CMK (cell line): Measurements from ENCODE around the gene TBC1D5.
A peak's percentile ranks its signal among the peaks of the same experiment; 100 is the strongest.

ENCODE experiments used
- DNase-seq: peaks from one replicate; pipeline ENCODE4 v3.0.0-alpha.2; 2010; ENCODE audit warnings: low read depth

Gene TBC1D5

DNA sequence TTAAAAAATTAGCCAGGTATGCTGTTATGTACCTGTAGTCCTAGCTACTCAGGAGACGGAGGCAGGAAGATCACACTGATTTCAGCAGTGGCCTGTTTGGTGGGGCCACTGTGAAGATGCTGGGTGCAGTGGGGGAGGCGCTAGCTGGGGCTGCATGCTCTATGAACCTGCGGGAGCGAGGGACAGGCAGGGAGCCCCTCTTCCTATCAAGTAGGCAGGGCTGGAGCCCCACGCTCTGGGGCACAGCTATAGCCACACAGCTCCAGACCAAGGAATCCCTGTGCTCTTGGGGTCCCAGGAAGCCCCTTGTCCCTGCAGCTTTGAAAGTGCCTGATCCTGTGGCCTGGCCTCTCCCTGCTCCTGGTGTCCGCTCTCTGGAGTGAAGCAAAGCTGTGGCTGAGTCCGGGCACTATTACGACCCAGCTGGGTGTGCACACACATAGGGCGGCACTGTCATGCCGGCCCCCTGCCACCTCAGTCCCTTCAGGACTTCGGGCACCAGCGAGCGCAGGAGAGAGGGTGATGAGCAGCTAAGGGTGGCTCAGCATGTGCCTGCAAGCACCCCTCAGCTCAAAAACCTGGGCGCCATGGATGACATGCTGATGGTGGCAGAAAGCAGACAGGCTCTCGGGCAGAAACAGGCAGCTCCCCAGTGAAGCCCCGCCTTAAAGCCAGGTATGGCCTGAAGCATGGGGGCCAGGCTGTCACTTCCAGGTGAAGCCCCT is 262.6 kb downstream of the TBC1D5 start:
- no peak for DNase-seq

DNA sequence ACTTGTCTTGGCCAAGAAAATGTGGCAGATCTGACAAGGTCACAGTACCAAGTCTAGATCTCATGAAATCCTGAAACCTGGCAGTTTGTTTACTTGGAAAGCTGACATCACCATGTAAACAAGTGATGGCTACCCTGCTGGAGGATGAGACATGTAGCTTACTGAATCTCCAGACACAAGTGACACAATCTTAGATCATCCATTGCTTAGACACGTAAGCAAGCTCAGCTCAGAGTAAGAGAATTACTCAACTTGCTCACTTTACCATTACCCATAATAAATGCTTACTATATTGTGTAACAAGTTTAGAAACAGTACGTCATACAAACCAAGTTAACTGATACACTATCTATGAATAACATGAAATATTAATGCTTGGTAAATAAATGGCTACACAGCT is 263.8 kb downstream of the TBC1D5 start:
- DNase-seq: no peak

DNA sequence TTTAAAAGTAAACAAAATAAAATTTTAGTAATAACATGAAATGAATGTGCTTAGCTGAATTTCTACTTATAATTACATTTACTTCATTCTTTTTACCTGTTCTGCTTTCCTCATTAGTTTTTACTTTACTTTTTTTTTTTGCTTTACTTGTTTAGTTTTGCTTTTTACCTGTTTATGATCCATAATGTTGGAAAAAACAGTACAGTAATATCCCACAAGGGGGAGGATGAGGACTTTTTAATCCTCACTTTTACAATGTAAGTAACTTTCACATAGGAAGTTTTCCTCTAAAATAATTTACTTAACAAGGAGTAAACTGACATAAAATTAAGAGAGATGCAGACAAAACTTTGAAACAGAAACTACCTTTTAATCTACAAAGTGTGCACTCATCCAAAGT is 268.7 kb downstream of the TBC1D5 start:
- no peak for DNase-seq

DNA sequence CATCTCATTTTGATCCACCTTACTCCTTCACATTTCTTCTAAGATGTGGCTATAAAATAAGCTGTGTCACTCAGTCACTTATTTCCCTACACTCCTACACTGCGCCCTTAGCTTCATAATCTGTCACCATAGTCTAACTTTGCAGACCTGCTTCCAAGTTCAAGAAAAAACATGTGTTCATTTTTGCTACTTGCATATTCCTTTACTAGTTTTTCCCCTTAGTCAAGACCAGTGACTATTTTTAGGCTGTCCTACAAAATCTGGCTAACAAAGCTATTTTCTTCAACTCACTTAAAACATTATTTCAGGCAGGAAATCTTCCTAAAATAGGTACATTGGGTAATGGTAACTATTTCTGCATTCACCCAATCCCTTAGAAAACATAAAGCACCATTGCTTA is 272.5 kb downstream of the TBC1D5 start:
- no peak for DNase-seq

DNA sequence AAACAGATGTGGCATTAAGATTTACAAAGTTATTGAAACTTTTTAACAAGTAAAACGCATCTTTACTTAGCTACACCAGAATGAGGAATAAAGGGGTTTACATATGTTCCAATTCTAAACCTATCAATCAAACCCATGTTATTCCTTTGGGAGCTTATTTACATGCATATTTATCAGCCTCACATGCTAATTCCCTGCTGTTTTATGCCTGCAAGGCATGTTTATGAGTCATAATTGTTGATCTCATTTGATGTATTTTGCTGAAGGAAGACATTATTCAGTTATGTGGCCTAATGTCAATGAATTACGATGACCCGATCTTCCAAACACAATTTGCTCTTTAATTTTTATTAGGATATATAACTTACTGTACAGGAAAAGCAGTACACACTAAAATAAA is 272.9 kb downstream of the TBC1D5 start:
- no peak for DNase-seq

DNA sequence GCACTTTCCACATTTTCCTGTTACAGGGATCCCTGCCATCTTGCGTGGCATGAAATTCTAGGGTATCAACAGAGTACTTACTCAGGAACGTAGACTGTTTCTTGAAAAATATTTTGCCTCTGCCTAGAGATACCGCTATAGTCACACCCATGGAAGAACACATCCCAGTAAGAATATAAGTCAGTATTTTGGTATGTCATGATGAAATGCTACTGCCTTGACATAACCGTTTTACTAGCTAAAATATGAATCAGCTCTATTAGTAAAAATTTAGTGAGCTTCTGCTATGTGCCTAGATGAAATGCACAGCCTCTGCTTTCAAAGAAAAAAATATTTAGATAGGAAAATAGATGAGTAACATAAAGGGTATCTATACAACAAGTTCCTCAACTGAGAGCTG is 276.4 kb downstream of the TBC1D5 start:
- no peak for DNase-seq

DNA sequence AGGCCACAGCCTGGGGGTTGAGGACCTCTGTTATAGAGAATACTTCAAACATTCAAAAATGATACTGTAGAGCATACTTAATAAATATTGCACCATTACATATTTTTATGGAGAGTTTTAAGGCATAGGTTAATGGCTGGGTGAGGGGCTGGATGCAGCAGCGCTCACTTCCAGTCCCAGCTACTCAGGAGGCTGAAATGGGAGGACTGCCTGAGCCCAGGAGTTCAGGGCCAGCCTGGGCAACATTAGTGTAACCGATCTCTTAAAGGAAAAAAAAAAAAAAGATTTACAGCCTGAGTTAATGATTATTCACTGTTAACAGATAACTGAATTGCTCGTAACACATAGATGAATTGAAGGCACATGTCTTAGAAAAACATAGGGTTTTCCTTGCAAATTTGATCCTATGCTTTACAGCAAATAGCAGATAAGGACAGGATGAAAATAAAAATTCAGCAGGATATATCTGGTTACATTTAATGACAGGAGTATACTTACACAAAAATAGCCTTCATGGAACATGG is 282.9 kb downstream of the TBC1D5 start:
- no peak for DNase-seq

DNA sequence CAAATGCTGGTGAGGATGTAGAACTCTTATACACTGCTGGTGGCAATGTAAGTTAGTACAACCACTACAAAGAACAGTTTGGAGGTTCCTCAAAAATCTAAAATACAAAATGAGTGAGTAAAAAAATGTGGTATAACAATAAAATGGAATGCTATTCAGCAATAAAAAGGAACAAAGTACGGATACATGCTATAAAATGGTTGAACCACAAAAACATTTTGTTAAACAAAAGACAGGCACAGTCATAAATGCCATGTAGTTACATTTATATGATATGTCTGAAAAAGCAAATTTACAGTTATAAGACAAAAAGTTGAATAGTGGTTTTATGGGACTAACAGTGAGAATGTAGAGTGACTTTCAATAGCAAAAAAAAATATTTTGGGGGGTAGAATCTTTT is 285.8 kb downstream of the TBC1D5 start:
- no peak for DNase-seq

DNA sequence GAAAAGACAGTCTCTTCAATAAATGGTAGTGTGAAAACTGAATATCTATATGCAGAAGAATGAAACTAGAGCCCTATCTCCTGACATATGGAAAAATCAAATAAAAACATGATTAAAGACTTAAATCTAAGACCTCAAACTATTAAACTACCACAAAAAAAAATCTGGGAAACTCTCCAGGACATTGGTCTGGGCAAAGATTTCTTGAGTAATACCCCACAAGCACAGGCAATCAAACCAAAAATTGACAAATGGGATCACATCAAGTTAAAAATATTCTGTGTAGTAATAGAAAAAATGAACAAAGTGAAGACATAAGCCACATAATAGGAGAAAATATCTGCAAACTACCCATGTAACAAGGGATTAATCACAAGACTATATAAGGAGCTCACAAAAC is 286.4 kb downstream of the TBC1D5 start:
- DNase-seq: no peak

DNA sequence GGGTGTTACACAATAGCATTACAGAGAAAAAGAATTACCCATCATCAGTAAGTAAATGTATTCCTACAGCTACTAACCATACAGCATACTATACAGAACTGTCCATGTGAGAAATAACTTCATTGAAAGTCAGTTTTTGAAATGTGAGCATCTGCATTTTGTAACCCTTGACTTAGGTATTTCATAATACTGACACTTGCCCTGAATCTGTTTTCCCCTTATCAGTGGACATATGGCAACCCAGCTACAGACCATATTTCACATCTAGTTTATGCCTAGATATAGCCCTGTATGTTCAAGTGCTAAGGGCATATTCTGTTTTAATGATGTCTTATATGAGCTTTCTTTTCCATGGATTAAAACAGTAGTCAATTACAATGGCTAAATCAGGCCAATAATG is 297.6 kb downstream of the TBC1D5 start:
- DNase-seq: no peak

DNA sequence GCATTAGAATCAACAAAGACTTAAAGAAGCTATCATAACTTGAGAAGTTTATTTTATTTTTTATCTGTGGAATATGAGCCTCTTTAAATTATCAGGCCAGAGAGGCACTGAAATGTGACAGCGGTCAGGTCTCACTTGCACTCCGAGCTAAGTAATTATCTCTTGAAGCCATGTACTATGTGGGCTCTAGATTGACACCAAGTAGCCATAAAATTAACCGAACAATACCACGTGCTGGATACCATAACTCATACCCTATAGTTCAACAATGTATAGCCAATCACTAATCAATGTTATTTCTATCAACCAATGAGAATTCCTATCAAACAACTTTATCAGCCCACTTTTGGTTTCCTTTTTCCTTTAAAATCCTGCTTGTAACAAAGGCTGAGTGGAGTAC is 299.3 kb downstream of the TBC1D5 start:
- no peak for DNase-seq

DNA sequence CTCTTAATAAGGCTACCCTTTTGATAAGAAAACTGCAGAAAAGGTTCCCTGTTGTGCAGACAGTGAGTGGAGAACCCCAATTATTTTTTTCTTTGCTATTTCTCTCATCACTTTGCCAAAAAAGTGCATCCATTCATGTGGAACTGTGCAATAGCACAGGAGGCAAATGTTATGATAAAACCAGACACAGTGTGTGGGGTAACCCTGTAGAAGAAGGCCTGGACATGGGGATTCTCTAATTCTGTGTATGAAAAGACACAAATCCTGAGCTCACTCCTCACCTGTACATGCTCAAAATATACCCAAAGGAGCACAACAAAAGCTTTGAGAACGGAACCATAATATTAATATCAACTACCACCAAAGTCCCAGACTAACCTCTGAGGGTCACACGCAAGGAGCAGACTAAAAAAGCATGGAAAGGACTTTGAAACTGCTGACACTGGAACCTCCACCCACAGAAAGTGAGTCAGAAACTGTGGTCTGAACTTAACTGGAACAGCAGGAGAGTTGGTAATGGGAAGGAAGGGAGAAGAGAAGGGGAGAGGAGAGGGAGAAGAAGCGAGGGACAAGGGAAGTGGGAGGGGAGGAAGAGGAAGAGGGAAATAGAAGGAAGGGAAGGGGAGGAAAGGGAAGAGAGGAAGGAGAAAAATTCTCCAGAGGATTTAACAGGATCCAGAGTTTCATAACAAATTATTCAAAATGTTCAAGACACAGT is 299.9 kb downstream of the TBC1D5 start:
- DNase-seq: no peak

DNA sequence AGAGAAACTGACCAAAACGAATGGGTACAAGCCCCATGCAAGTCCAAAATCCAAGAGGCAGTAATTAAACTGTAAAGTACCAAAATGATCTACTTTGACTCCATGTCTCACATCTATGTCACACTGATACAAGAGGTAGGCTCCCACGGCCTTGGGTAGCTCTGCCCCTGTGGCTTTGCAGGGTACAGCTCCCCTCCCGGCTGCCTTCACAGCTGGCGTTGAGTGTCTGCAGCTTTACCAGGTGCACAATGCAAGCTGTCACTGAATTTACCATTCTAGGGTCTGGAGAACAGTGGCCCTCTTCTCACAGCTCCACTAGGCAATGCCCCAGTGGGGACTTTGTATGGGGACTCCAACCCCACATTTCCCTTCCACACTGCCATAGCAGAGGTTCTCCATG is 308.6 kb downstream of the TBC1D5 start:
- no peak for DNase-seq

DNA sequence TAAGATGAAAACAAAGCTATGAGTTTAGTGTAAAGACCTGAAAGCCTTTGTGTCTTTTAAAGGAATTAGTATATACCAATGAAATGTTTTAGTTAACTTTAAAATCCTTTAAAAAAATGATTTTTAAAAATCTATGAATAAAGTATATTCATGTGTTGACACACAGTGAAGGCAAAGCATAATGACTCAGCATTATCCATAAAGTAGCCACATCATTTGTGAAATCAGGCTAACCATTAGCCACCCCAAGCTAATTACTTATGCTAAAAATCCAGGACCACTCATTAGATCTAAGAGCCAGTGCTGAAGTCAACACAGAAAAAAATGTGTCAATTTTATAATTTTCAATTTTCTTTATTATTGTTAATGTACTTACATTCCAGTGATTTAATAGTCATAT is 310.2 kb downstream of the TBC1D5 start:
- no peak for DNase-seq

DNA sequence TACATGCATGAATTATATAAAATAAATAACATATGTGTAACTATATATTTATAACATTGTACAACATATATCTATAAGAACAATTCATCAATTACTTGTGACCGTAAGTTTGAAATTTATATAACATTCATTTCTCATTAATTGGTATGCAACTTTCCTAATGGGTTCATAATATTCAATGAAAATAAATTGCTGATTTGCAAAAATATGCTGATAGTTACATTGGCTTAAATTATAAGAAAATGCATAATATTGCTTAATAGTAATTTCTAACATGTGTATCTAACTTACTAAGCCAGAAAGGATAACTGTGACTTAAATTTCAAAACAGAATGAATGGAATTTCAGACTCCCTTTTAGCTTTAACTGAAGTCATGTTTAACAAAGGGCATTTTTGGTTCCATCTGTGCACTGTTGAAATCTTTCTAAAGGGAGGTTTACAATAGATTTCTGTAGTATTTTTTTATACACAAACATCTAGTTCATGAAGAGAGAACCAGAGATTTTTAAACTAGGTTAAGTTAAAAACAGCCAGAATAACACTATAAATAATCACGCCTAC is 310.9 kb downstream of the TBC1D5 start:
- no peak for DNase-seq

DNA sequence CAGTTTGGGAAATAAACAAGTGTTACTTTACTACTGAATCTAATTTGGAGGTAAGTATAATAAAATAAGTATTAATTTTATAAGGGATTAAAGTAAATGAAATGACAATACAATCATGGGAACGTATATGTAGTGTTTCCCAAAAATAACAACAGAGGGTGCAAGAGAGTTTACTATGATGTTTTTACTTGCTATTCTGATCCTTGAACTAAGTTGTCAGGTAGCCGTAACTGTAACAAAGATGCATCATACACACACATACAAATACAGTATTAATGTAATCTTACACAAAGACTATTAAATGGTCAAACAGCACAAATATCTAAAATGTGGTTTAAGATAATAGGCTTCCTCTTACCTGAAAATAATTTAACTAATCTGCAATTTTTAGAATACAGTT is 311.4 kb downstream of the TBC1D5 start:
- DNase-seq: no peak

DNA sequence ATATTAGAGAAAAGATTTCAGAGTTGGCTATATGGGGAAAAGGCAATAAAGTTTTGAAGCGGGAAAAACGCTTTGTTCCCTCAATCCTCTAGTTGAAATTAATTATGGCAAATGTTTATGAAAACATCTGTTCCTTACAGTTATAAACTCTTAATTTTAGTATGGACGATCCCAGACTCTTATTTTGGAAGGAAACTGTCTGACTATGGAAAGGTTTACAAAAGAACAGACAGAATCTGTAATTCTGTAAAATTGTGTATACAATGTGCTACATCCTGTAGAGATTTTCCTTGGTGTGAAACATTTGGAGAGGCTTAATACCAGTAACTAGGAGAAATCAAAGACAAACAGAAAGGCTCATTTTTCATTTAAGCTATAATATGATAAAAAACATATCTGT is 311.8 kb downstream of the TBC1D5 start:
- no peak for DNase-seq

DNA sequence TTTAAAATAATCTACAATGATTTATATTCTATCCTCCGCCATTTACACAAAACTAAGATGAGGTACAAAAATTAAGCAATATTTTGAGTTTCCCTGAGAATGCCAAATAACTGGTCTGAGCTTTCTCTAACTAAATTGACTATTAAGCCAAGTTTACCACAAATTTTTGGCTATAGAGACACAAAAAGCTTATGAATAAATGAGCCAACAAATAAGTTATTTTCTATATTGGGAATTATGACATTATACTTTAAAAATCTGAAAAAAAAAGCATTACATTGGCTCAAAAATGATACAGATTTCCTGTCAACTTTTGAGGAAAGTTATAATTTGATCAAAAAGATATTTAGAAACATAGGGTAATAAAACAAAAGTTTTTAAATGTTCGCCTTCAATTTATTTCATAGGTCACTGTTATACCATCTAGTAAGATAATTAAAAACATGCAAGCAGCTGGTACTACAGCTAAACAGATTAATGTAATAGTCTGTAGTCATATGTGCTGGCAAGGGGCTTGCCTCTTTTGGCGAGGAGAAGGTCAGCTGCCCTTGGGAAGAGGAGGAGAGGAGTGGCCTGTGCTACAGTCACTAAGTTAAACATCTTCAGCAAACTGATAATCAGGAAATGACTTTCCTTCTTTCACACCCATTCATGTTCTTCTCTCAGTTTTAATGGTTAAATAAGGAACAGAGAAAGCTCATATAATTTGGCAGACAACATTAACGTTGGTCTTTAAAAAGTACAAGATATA is 318.5 kb downstream of the TBC1D5 start:
- DNase-seq: no peak

DNA sequence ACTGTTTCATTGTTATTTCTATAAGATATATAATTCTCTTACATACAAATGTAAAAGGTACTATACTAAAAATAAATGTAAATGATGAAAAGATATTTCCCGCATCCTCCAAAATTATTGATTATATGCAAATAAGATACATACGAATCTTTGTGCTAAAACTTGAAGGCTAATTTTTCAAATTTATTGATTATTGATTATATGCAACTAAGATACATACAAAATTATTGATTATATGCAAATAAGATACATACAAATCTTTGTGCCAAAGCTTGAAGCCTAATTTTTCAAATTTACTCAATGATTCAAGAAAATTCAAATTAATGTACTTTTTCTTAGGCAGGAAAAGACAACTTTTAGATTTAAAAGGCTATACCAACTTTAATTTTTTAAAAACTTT is 319.8 kb downstream of the TBC1D5 start:
- no peak for DNase-seq

DNA sequence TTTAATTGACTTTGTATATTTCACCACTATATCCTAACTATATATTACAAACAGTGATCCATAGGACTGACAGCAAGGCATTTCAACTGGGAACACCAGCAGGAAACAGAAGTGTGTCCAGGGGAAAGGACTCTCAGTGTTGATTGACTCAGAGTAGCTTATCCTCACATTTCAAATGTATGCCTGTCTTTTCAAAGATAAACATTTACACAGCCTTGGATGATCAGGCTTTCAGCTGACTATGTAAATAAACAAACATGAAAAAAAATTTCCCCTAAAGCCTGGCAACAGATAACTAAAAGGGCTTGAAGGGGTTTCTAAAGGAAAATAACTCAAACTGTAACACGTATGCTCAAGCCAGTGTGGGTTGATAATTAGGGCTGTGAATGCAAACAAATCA is 321.8 kb downstream of the TBC1D5 start:
- DNase-seq: no peak

DNA sequence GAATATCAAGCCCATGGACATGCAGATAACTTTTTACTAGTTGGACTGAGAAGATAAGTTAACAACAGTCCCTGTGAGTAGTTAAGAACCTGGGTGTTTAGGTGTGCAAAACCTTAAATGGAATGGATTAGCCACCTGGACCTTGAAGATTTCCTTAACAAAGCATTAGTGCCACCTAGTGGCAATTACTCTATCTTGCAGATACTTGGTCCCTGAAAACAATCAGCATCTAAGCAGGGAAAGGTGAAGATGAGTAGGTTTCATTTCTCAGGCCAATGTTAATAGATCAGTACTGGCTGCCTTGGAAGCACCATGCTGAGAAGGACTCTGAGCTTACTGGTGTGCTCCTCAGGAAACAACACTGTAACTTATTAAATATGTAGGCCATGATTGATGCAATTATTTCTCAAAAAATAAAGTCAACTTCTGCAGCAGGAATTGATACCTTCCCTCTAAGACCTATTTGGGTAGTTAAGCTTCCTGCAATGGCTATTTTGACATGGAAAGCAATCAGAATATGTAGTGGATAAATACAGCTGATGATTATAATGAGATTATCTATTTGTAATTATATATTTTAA is 329.4 kb downstream of the TBC1D5 start:
- DNase-seq: peak; percentile 18

DNA sequence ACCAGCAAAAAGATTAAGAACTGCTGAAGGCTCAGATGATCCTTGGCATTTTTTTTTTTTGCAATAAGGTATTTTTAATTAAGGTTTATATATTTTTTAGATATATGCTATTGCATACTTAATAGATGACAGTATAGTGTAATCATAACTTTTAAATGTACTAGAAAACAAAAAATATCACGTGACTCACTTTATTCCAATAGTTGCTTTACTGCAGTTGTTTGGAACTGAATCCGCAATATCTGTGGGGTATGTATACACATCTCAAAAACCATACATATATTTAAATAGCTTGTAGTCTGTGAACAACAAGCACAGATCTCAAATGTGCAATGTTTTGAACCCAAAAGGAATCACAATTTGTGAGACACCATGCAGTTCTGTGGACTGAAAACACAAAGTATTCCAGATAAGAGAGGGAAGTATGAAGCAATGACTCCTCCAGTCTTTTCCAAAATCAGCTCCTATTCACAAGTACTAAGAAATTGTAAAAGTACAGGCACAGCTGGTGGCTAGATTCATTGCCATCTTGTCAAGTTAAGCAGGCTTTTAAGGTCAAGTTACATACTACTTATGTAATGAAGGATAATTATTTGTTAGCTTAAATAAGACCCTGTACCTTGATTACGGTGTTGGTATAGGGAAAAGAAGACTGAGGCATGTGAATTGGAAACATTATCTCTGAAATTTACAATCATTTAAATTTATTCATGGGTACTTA is 331.1 kb downstream of the TBC1D5 start:
- DNase-seq: no peak
